ENCODE measurements around the gene ADSL.
"Not testable (repeated sequence)": the region's sequence is repeated elsewhere in the genome, so short reads cannot be mapped to it uniquely, and the experiment has no call there.

ADSL gene

GRCh38 chr22:40346185-40347118 is at the start of gene ADSL:
TSS of gene ADSL (plus strand) at chr22:40346500. CDS start at chr22:40346559, 59 bp downstream.
- in situ Hi-C loops (cut with HindIII; ENCODE audit: low sequenced_read_pairs), result no loop called here

- in situ Hi-C loops (cut with HindIII; ENCODE audit: low sequenced_read_pairs), result no loop called here
Measured at GRCh38 chr22:40300316-40300715, 46.0 kb upstream of the ADSL start.

GRCh38 chr22:40300884-40301672 is 45.2 kb upstream of the ADSL start:
- in situ Hi-C loops (cut with HindIII; ENCODE audit: low sequenced_read_pairs), result no loop called here

GRCh38 chr22:40302149-40302548 is 44.2 kb upstream of the ADSL start:
- in situ Hi-C loops (cut with HindIII; ENCODE audit: low sequenced_read_pairs), result no loop called here

- in situ Hi-C loops (cut with HindIII; ENCODE audit: low sequenced_read_pairs), result no loop called here
Measured at GRCh38 chr22:40305625-40306024, 40.7 kb upstream of the ADSL start.

- in situ Hi-C loops (cut with HindIII; ENCODE audit: low sequenced_read_pairs), result no loop called here
Measured at GRCh38 chr22:40308999-40309573, 37.2 kb upstream of the ADSL start.

GRCh38 chr22:40309631-40310030 is 36.7 kb upstream of the ADSL start:
- in situ Hi-C loops (cut with HindIII; ENCODE audit: low sequenced_read_pairs), result no loop called here

GRCh38 chr22:40310081-40310767 is 36.1 kb upstream of the ADSL start:
- in situ Hi-C loops (cut with HindIII; ENCODE audit: low sequenced_read_pairs), result no loop called here

GRCh38 chr22:40310768-40311120 is 35.6 kb upstream of the ADSL start:
- in situ Hi-C loops (cut with HindIII; ENCODE audit: low sequenced_read_pairs), result no loop called here

GRCh38 chr22:40311646-40312045 is 34.7 kb upstream of the ADSL start:
- in situ Hi-C loops (cut with HindIII; ENCODE audit: low sequenced_read_pairs), result not testable (repeated sequence)

GRCh38 chr22:40312050-40312449 is 34.2 kb upstream of the ADSL start:
- in situ Hi-C loops (cut with HindIII; ENCODE audit: low sequenced_read_pairs), result no loop called here

GRCh38 chr22:40313007-40313406 is 33.3 kb upstream of the ADSL start:
- in situ Hi-C loops (cut with HindIII; ENCODE audit: low sequenced_read_pairs), result no loop called here

GRCh38 chr22:40314041-40314440 is 32.3 kb upstream of the ADSL start:
- in situ Hi-C loops (cut with HindIII; ENCODE audit: low sequenced_read_pairs), result no loop called here

- in situ Hi-C loops (cut with HindIII; ENCODE audit: low sequenced_read_pairs), result no loop called here
Measured at GRCh38 chr22:40320687-40321086, 25.6 kb upstream of the ADSL start.

- in situ Hi-C loops (cut with HindIII; ENCODE audit: low sequenced_read_pairs), result no loop called here
Measured at GRCh38 chr22:40322021-40322420, 24.3 kb upstream of the ADSL start.

- in situ Hi-C loops (cut with HindIII; ENCODE audit: low sequenced_read_pairs), result no loop called here
Measured at GRCh38 chr22:40322818-40323447, 23.4 kb upstream of the ADSL start.

GRCh38 chr22:40323681-40324171 is 22.6 kb upstream of the ADSL start:
- in situ Hi-C loops (cut with HindIII; ENCODE audit: low sequenced_read_pairs), result no loop called here

GRCh38 chr22:40324468-40325305 is 21.6 kb upstream of the ADSL start:
- in situ Hi-C loops (cut with HindIII; ENCODE audit: low sequenced_read_pairs), result loop anchor here (5.0 kb wide), 1 partner anchor 32 kb away; no protein-coding TSS in a partner anchor

GRCh38 chr22:40325315-40325714 is 21.0 kb upstream of the ADSL start:
- in situ Hi-C loops (cut with HindIII; ENCODE audit: low sequenced_read_pairs), result loop anchor here (5.0 kb wide), 1 partner anchor 33 kb away; no protein-coding TSS in a partner anchor

Measured in DLD1 (cell line).